Measurements from ENCODE around the gene CDC42SE2. TPM values are rescaled to one million over a fixed set of nuclear protein-coding genes. Genes with fewer than 3 reads are reported as not detected.
"Not testable (repeated sequence)": the region's sequence is repeated elsewhere in the genome, so short reads cannot be mapped to it uniquely, and the experiment has no call there.

Gene CDC42SE2
- total RNA-seq, 2 experiments from 2014 or later = 112 to 116 TPM

DNA sequence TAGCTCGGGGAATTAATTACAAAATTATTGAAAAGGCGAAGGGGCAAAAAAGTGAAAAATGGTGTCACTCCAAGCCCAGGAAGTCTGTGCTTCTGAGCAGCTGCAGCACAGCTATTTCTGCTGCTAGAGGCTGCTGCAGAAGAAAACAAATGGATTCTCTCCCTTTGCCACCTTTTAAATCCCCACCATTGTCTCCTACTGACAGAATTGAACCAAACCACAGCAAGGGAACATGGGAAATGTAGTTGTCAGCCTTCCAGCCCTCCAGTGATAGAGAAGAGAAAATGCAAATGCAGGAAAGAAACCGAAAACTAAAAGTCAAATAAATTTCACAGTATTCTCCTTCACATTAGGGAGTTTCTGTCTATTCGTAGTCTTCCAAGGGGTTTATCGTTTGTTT lies 33.4 kb upstream of the CDC42SE2 start:
- Mint-ChIP-seq H3K4me1 (peaks cover 16% of the 10 kb centered on the region), H3K36me3 (no peaks in the 10 kb centered on the region), H3K27me3 (no peaks in the 10 kb centered on the region), H3K27ac (no peak overlapping the region), H3K4me3 (no peak overlapping the region), H3K9me3 (no peaks in the 10 kb centered on the region)
- no peak for DNase-seq

DNA sequence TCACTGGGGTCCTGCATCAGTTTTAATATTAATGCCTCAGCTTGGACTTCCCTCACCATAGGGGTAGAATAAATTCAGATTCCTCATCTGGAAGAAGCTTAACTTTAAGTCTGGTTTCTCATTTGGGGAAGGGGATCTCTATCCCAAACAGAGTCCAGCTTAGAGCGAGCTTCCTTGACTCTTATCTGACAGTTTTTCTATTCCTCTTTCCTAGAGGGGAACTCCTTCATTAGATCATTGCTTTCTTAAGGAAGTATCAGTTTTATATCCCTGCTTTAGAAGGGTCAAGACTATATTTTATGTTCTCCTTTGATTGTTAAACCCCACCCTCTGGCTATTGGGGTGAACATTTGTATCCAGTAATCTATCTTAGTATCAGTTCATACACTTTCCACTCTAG lies 24.2 kb upstream of the CDC42SE2 start:
- DNase-seq = no peak

DNA sequence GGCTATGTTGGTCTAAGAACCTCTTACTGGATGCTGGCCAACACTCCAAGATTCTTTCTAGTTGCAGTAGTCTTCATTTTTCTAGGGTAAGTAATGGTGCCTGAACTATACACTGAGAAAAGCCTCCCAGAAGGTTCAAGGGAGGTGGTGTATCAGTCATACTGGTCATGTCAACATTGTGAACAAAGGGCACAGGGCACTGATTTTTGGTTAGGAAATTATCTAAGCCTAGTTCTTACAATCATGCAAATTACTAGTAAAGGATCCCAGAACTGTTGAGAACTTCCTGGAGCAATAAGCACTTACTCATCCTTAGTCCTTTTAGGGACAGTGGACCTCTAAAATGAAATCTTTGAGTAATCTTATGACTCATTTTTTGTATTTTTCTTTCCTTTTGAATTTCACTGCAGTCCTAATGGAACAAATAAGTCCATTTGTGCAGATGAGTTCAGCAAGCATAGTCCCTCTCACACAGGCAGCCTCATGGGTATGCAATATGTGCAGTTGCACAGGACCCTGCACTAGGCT lies 21.1 kb upstream of the CDC42SE2 start:
- Mint-ChIP-seq H3K36me3 (peaks cover 2% of the 10 kb centered on the region), H3K27ac (no peak overlapping the region), H3K9me3 (peaks cover 3% of the 10 kb centered on the region), H3K4me3 (no peak overlapping the region), H3K27me3 (no peaks in the 10 kb centered on the region), H3K4me1 (peaks cover 17% of the 10 kb centered on the region)
- no peak for DNase-seq

More for the DNA sequence above, 24.2 kb upstream of the CDC42SE2 start:
- Mint-ChIP-seq H3K27ac (no peak overlapping the region), H3K36me3 (no peaks in the 10 kb centered on the region), H3K27me3 (no peaks in the 10 kb centered on the region), H3K9me3 (no peaks in the 10 kb centered on the region), H3K4me1 (peaks cover 17% of the 10 kb centered on the region), H3K4me3 (no peak overlapping the region)

DNA sequence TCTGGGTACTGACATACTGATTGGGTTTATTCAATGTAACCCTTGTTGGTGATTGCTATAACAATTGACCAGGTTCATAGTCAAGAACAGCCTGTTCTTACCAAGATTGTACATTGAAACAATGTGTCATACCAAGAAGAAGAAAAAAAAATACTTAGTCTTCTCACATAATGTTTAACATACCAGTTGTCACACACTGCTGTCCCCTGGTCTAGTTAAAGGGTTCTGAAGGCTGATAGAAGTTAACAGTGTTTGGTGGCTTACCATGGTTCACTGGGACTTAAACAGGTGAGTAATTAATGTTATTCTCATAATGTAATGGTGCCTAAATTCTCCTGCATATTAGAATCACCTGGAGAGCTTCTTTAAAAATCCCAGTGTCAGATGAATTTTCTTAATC lies 18.5 kb upstream of the CDC42SE2 start:
- H3K9me3 Mint-ChIP-seq = peaks cover 3% of the 10 kb centered on the region
- no peak overlapping the region for H3K4me3 Mint-ChIP-seq
- peaks cover 2% of the 10 kb centered on the region for H3K36me3 Mint-ChIP-seq
- peaks cover 26% of the 10 kb centered on the region for H3K4me1 Mint-ChIP-seq
- DNase-seq = no peak
- H3K27me3 Mint-ChIP-seq = no peaks in the 10 kb centered on the region
- H3K27ac Mint-ChIP-seq = no peak overlapping the region

DNA sequence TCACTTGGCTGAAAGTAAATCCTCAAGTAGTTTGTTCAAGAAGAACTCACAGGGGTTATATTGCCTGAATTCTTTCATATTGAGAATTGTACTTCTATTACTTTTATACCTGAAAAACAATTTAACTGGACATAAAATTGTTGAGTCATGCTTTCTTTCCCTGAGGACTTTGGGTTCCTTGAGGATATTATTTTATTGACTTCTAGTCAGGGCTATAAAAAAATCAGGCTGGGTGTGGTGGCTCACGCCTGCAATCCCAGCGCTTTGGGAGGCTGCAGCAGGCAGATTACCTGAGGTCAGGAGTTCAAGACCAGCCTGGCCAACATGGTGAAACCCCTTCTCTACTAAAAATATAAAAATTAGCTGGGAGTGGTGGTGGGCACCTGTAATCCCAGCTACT lies 17.9 kb upstream of the CDC42SE2 start:
- H3K27ac Mint-ChIP-seq = no peak overlapping the region

DNA sequence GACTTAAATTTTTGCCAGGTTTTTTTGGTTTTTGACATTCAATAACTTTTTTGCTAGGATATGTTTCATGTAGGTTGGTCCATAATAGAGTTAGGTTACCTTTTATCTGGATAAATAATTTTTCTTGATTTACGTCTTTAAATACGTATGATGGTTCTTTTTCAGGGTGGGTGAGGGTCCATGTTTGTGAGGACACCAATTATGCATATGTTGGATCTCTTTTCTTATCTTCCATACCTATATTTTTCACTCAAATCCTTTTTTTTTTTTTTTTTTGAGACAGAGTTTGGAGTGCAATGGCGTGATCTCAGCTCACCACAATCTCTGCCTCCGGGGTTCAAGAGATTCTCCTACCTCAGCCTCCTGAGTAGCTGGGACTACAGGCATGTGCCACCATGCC lies 17.3 kb upstream of the CDC42SE2 start:
- DNase-seq = no peak
- Mint-ChIP-seq H3K4me1 (peaks cover 36% of the 10 kb centered on the region), H3K4me3 (no peak overlapping the region), H3K9me3 (peaks cover 3% of the 10 kb centered on the region), H3K27ac (no peak overlapping the region), H3K36me3 (peaks cover 2% of the 10 kb centered on the region), H3K27me3 (no peaks in the 10 kb centered on the region)

More for the DNA sequence above, 17.9 kb upstream of the CDC42SE2 start:
- peaks cover 31% of the 10 kb centered on the region for H3K4me1 Mint-ChIP-seq
- H3K9me3 Mint-ChIP-seq = peaks cover 3% of the 10 kb centered on the region
- DNase-seq = no peak
- H3K36me3 Mint-ChIP-seq = peaks cover 2% of the 10 kb centered on the region
- H3K4me3 Mint-ChIP-seq = no peak overlapping the region
- no peaks in the 10 kb centered on the region for H3K27me3 Mint-ChIP-seq

DNA sequence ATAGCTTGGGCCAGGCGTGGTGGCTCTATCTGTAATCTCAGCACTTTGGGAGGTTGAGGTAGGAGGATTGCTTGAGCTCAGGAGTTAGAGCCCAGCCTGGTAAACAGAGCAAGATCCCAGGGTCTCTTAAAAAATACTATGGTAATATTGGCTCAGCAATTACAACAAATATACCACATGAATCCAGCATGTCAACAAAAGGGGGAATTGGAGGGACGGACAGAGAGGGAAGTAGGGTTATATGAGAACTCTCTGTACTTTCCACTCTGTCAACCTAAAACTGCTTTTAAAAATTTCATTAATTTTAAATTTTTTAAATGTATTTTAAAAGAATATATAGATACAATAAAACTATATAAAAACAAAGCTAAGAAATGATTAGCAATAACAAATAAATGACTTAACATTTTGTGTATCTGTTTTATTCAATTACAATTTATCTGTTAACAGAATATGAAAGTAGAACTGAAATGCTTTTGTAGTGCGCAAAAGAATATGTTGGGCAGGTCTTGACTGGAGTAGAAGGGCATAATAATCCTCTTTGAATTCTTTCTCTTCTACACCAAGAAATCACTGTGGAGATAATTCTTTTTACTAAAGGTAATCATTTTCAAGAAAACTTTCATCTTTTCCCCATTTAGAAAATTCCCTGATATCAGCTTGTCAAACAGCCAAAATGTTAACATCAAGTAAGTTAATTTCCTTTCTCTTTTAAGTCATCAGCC lies 12.9 kb upstream of the CDC42SE2 start:
- peak overlapping the region; percentile 76 for H3K4me3 Mint-ChIP-seq
- H3K4me1 Mint-ChIP-seq = peaks cover 45% of the 10 kb centered on the region
- peaks cover 3% of the 10 kb centered on the region for H3K9me3 Mint-ChIP-seq
- no peaks in the 10 kb centered on the region for H3K27me3 Mint-ChIP-seq
- H3K36me3 Mint-ChIP-seq = peaks cover 12% of the 10 kb centered on the region
- H3K27ac Mint-ChIP-seq = peak overlapping the region; percentile 97
- no peak for DNase-seq

DNA sequence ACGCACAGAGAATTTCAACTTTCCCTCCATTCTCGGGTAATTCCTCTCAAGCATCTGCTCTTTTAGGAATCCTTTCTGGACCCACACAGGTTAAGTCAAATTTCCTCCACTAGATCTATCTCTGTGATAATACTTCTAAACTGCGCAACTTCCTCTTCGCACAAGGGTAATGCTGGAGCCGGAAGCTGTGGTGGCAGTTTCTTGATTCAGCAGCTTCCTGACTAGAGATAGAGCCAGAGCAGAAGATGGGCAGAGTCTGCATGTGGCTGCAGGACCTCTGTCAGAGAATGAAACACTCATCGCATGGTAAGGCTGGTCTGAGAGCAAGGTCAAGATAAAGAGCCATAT lies 11.1 kb upstream of the CDC42SE2 start:
- Mint-ChIP-seq H3K36me3 (peaks cover 19% of the 10 kb centered on the region), H3K9me3 (no peaks in the 10 kb centered on the region), H3K27me3 (no peaks in the 10 kb centered on the region), H3K4me3 (peak overlapping the region; percentile 96), H3K4me1 (peaks cover 61% of the 10 kb centered on the region), H3K27ac (peak overlapping the region; percentile 97)
- DNase-seq = peak; percentile 77

DNA sequence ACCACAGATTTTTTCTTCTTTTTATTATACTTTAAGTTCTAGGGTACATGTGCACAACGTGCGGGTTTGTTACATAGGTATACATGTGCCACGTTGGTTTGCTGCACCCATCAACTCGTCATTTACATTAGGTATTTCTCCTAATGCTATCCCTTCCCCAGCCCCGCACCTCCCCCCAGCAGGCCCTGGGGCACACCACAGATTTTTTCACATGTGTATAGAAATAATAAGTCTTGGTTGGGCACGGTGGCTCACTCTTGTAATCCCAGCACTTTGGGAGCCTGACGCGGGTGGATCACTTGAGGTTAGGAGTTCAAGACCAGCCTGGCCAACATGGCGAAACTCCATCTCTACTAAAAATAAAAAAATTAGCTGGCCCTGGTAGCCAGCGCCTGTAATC lies 9.8 kb upstream of the CDC42SE2 start:
- not testable (repeated sequence) for H3K9me3 Mint-ChIP-seq, H3K27me3 Mint-ChIP-seq, DNase-seq
- Mint-ChIP-seq H3K36me3 (peaks cover 30% of the 10 kb centered on the region), H3K4me1 (peaks cover 70% of the 10 kb centered on the region), H3K27ac (peak overlapping the region; percentile 97), H3K4me3 (peak overlapping the region; percentile 96)

DNA sequence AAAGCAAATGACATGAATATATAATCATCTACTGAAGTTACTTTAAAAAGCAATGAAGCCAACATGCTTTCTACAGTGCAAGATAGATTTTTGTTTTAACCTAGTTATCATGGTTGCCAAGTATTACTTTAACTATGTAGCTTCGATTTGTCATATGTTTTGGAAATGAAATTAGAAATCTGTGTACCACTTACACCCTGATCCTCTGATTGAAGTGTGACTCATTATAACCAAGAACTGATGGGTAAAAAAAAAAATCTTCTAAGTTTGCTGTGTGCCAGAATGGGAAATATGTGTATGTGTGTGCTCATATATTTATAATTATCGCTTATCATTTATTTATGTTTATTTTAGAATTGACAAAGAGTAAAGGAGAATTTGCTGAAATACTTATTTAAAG lies 9.1 kb upstream of the CDC42SE2 start:
- no peaks in the 10 kb centered on the region for H3K9me3 Mint-ChIP-seq
- H3K36me3 Mint-ChIP-seq = peaks cover 34% of the 10 kb centered on the region
- peak overlapping the region; percentile 96 for H3K4me3 Mint-ChIP-seq
- H3K4me1 Mint-ChIP-seq = peaks cover 73% of the 10 kb centered on the region
- no peak for DNase-seq
- peak overlapping the region; percentile 97 for H3K27ac Mint-ChIP-seq
- no peaks in the 10 kb centered on the region for H3K27me3 Mint-ChIP-seq

DNA sequence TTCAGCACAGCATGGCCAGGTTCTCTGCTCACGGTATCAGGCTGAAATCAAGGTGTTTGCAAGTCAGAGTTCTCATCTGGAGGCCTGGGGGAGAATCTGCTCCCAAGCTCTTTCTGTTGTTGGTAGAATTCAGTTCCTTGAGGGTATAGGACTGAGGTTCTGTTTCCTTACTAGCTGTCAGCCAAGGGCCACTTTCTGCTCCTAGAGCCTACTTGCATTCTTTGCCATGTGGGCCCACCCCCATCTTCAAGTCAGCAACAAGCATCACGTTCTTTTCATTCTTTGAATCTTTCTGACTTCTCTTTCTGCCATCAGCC lies 7.4 kb upstream of the CDC42SE2 start:
- H3K36me3 Mint-ChIP-seq = peaks cover 34% of the 10 kb centered on the region
- H3K27me3 Mint-ChIP-seq = no peaks in the 10 kb centered on the region
- H3K4me3 Mint-ChIP-seq = peak overlapping the region; percentile 56
- H3K27ac Mint-ChIP-seq = peak overlapping the region; percentile 87
- H3K4me1 Mint-ChIP-seq = peaks cover 67% of the 10 kb centered on the region
- DNase-seq = no peak
- H3K9me3 Mint-ChIP-seq = no peaks in the 10 kb centered on the region

DNA sequence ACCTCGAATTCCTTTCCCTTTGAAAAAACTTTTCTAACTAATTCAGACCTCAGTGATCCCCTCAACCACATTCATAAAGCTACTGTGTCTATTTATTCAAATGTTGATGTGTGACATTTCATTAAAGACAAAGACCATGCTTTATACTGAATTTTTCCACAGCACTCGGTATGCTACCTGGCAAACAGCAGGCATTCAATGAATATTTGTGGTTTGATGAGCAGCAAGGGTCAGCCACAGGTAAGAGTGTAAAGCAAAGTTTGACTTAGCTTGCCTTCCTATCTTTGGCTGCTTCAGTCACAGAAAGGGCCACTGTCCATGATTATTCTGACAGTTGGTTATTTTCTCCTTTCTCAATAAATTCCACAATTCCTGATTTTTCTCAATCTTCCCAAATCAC lies 5.1 kb upstream of the CDC42SE2 start:
- Mint-ChIP-seq H3K27me3 (no peaks in the 10 kb centered on the region), H3K36me3 (peaks cover 36% of the 10 kb centered on the region), H3K4me3 (peak overlapping the region; percentile 53)

DNA sequence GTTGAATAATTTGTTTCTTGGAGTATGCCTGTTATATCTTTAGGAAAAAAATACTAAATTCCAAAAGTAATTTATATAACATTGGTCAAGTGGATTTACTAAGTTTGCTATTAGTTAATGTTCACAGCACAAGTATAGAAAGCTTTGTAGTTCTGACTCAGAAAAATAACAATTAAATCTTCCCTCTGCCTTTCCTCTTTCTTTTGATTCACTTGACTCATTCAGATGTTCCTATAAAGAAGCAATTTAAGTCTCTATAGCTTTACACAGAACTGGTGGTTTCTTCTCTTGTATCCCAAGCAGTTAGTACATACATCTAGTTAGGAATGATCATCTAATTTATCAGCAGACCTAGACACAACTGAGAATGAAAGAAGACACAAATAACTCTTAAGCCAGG lies 4.5 kb upstream of the CDC42SE2 start:
- Mint-ChIP-seq H3K4me1 (peaks cover 67% of the 10 kb centered on the region), H3K27me3 (no peaks in the 10 kb centered on the region), H3K9me3 (no peaks in the 10 kb centered on the region), H3K36me3 (peaks cover 34% of the 10 kb centered on the region), H3K27ac (peak overlapping the region; percentile 87), H3K4me3 (peak overlapping the region; percentile 43)
- no peak for DNase-seq

More for the DNA sequence above, 5.1 kb upstream of the CDC42SE2 start:
- Mint-ChIP-seq H3K9me3 (no peaks in the 10 kb centered on the region), H3K4me1 (peaks cover 72% of the 10 kb centered on the region), H3K27ac (peak overlapping the region; percentile 87)
- DNase-seq = no peak

DNA sequence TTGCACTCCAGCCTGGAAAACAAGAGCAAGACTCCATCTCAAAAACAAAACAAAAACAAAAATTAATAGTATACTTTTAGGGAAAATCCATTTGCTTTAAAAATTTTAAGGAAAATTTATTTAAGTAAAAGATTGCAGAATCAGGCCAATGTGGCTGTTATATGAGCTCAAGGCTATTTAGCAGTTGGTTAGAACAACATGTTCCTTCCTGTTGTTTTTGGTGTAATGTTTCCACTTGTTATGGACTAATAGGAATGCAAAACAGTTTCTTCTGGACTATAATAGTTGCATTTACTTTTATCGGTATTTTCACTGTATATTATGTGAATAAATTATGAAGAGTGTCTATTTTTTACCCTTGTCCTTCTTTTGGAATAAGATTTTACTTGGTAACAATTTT lies 3.0 kb upstream of the CDC42SE2 start:
- H3K36me3 Mint-ChIP-seq = peaks cover 36% of the 10 kb centered on the region
- H3K4me3 Mint-ChIP-seq = no peak overlapping the region
- H3K9me3 Mint-ChIP-seq = no peaks in the 10 kb centered on the region
- no peaks in the 10 kb centered on the region for H3K27me3 Mint-ChIP-seq
- H3K4me1 Mint-ChIP-seq = peaks cover 58% of the 10 kb centered on the region
- H3K27ac Mint-ChIP-seq = peak overlapping the region; percentile 54
- DNase-seq = no peak

DNA sequence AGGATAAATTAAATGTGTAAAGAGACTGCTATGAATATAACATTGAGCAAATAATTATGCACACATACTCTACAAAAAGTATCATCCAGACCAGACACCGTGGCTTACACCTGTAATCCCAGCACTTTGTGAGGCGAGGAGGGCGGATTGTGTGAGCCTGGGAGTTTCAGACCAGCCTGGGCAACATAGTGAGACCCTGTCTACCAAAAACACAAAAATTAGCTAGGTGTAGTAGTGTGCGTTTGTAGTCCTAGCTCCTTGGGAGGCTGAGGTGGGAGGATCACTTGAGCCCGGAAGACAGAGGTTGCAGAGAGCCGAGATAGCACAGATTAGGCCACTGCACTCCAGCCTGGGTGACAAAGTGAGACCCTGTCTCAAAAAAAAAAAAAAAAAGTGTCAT lies 2.4 kb upstream of the CDC42SE2 start:
- no peak overlapping the region for H3K4me3 Mint-ChIP-seq
- peaks cover 52% of the 10 kb centered on the region for H3K4me1 Mint-ChIP-seq
- no peaks in the 10 kb centered on the region for H3K27me3 Mint-ChIP-seq
- H3K36me3 Mint-ChIP-seq = peaks cover 35% of the 10 kb centered on the region
- no peaks in the 10 kb centered on the region for H3K9me3 Mint-ChIP-seq
- DNase-seq = no peak
- peak overlapping the region; percentile 34 for H3K27ac Mint-ChIP-seq

DNA sequence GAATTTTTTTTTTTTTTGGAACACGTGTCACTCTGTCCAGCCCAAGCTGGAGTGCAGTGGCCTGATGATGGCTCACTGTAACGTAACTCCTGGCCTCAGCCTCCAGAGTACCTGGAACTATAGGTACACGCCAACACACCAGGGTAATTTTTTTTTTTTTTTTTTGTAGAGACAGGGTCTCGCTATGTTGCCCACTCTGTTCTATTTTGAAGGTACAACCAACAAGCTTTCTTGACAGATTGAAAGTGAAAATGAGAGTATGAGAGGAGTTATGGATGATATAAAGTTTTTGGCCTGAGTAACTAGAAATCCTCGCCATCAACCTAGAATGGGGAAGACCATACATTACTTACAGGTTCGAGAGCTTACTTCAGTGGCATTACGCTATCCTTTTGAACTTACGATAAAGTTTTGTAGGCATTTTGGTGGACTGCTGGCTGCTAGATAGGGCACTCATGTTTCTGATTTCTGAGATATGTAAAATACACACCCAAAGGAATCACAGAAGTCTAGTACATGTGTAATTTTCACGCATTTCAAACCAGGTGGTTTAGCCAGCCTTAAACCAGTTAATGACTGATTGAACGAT lies 806 bp upstream of the CDC42SE2 start:
- no peak for DNase-seq
- H3K4me3 Mint-ChIP-seq = peak overlapping the region; percentile 85
- H3K27ac Mint-ChIP-seq = peak overlapping the region; percentile 95
- H3K9me3 Mint-ChIP-seq = peaks cover 3% of the 10 kb centered on the region
- peaks cover 36% of the 10 kb centered on the region for H3K36me3 Mint-ChIP-seq
- no peaks in the 10 kb centered on the region for H3K27me3 Mint-ChIP-seq
- H3K4me1 Mint-ChIP-seq = peaks cover 46% of the 10 kb centered on the region

Data from activated naive CD8-positive, alpha-beta T cell treated with anti-CD3 and anti-CD28 coated beads for 36 hours (primary cell).